Calu3 (cell line): ENCODE data around the gene SNRK. TPM values are rescaled to one million over a fixed set of nuclear protein-coding genes. Genes with fewer than 3 reads are reported as not detected.

Source experiments
- BruUV-seq: library from RNA; stranded (reverse); fragments of 400-500 nt; replicated peaks from 2 replicates; lab custom pipeline; 2021; lab: Mats Ljungman, UMichigan
- CTCF ChIA-PET: fragments of 300-600 bp; sonication (Branson Sonifier 250); formaldehyde crosslinking; loops from one replicate; lab custom pipeline; 2022; ENCODE audit warnings: antibody characterized with exemption; lab: Charles Lee
- DNase-seq: peaks from one replicate; pipeline ENCODE4 v3.0.0; 2022
- H3K27ac Mint-ChIP-seq: one replicate; pipeline ENCODE4 v1.8.0; 2022; ENCODE audit warnings: mixed read lengths; ENCODE audit not compliant: unreplicated experiment
- H3K27me3 Mint-ChIP-seq: one replicate; pipeline ENCODE4 v1.8.0; 2022; ENCODE audit warnings: mixed read lengths; ENCODE audit not compliant: unreplicated experiment
- H3K36me3 Mint-ChIP-seq: one replicate; pipeline ENCODE4 v1.8.0; 2022; ENCODE audit warnings: mild to moderate bottlenecking, moderate library complexity, mixed read lengths; ENCODE audit not compliant: insufficient read depth, unreplicated experiment
- H3K4me1 Mint-ChIP-seq: one replicate; pipeline ENCODE4 v1.8.0; 2022; ENCODE audit warnings: mild to moderate bottlenecking, low read depth, mixed read lengths; ENCODE audit not compliant: unreplicated experiment
- H3K4me3 Mint-ChIP-seq: one replicate; pipeline ENCODE4 v1.8.0; 2022; ENCODE audit warnings: mild to moderate bottlenecking, low read depth, moderate library complexity, mixed read lengths; ENCODE audit not compliant: unreplicated experiment
- H3K9me3 Mint-ChIP-seq: one replicate; pipeline ENCODE4 v1.8.0; 2022; ENCODE audit warnings: low read depth, mixed read lengths; ENCODE audit not compliant: unreplicated experiment
- intact Hi-C: fragments of 100-400 bp; cut with micrococcal nuclease; formaldehyde crosslinking; loops from one replicate; pipeline ENCODE4 v1.10.0; 2022; ENCODE audit not compliant: unreplicated experiment
- total RNA-seq: library from RNA; stranded (reverse); gene quantifications from 2 replicates; pipeline ENCODE4 v1.2.3, GENCODE V29; 2022
- TF ChIP-seq, protein P1 (sequence below): fragments of 200-600 bp; IDR thresholded peaks from one replicate; pipeline ENCODE4 v1.8.0; 2022; ENCODE audit warnings: antibody characterized with exemption; ENCODE audit not compliant: unreplicated experiment

Gene SNRK
- total RNA-seq, 1 experiment from 2014 or later: 21.0 TPM

DNA sequence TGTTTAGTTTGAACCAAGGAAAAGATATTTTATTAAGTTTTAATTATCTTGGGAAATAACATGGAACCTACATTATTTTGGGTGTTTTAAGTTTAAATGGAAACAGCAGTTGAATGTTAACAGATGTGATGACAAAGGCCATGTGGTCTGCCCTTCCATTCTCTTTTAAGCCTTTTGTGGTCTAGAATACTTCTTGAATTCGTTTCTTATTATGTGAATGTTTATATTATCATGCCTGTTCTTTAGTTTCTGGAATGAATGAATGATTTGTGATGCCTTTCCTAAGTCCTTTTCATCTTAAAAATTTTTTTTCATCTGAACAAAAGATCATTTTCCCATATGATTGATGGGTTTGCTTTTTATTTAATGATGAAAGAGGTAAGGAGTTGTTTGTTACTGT lies 44.6 kb downstream of the SNRK start:
- TF ChIP-seq, protein P1, sequence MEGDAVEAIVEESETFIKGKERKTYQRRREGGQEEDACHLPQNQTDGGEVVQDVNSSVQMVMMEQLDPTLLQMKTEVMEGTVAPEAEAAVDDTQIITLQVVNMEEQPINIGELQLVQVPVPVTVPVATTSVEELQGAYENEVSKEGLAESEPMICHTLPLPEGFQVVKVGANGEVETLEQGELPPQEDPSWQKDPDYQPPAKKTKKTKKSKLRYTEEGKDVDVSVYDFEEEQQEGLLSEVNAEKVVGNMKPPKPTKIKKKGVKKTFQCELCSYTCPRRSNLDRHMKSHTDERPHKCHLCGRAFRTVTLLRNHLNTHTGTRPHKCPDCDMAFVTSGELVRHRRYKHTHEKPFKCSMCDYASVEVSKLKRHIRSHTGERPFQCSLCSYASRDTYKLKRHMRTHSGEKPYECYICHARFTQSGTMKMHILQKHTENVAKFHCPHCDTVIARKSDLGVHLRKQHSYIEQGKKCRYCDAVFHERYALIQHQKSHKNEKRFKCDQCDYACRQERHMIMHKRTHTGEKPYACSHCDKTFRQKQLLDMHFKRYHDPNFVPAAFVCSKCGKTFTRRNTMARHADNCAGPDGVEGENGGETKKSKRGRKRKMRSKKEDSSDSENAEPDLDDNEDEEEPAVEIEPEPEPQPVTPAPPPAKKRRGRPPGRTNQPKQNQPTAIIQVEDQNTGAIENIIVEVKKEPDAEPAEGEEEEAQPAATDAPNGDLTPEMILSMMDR: no peak
- H3K4me1 Mint-ChIP-seq: no peaks in the 10 kb centered on the region
- no peak overlapping the region for H3K27ac Mint-ChIP-seq
- no peaks in the 10 kb centered on the region for H3K36me3 Mint-ChIP-seq
- H3K4me3 Mint-ChIP-seq: no peak overlapping the region
- DNase-seq: no peak
- BruUV-seq: no TSS peak
- H3K9me3 Mint-ChIP-seq: peaks cover 3% of the 10 kb centered on the region
- CTCF ChIA-PET: no interaction called here
- H3K27me3 Mint-ChIP-seq: no peaks in the 10 kb centered on the region
- intact Hi-C loops: no loop called here

- BruUV-seq: no TSS peak
- Mint-ChIP-seq H3K4me1 (no peaks in the 10 kb centered on the region), H3K36me3 (no peaks in the 10 kb centered on the region), H3K9me3 (peaks cover 3% of the 10 kb centered on the region), H3K4me3 (no peak overlapping the region), H3K27me3 (no peaks in the 10 kb centered on the region), H3K27ac (no peak overlapping the region)
- intact Hi-C loops: no loop called here
- TF ChIP-seq, protein P1: no peak
- CTCF ChIA-PET: no interaction called here
- no peak for DNase-seq
Measured at GRCh38 chr3:43331381-43331780, 45.0 kb downstream of the SNRK start.

GRCh38 chr3:43334976-43335375 lies 48.6 kb downstream of the SNRK start:
- Mint-ChIP-seq H3K9me3 (peaks cover 5% of the 10 kb centered on the region), H3K27me3 (no peaks in the 10 kb centered on the region), H3K27ac (no peak overlapping the region), H3K36me3 (peaks cover 5% of the 10 kb centered on the region), H3K4me1 (no peaks in the 10 kb centered on the region), H3K4me3 (no peak overlapping the region)
- CTCF ChIA-PET: no interaction called here
- TF ChIP-seq, protein P1: no peak
- BruUV-seq: no TSS peak
- intact Hi-C loops: no loop called here
- DNase-seq: no peak

DNA sequence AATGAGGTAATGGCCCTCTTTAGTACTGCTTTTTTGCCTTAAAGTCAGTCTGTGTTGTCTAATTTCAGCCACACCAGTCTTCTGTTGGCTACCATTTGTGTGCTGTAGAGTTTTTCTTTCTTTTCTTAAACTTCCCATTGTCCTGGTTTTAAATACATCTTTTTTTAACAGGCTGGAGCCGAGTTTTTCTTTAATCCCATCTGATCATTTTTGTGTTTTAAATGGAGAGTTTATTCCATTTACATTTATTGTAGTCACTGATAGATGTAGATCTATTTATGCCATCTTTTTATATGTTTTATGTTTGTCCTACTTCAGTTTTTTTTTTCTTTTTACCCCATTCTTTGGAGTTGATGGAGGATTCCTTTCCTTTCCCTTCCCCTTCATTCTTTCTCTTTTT lies 49.5 kb downstream of the SNRK start:
- DNase-seq: no peak
- Mint-ChIP-seq H3K4me1 (no peaks in the 10 kb centered on the region), H3K4me3 (no peak overlapping the region), H3K27me3 (no peaks in the 10 kb centered on the region), H3K27ac (no peak overlapping the region), H3K9me3 (peaks cover 5% of the 10 kb centered on the region), H3K36me3 (peaks cover 5% of the 10 kb centered on the region)
- BruUV-seq: no TSS peak
- TF ChIP-seq, protein P1: no peak
- intact Hi-C loops: no loop called here
- CTCF ChIA-PET: no interaction called here
